Nephron progenitor cell (in vitro differentiated cells): Measurements from ENCODE around the gene BRINP1.

Experiments used
- DNase-seq: peaks from one replicate; pipeline ENCODE4 v3.0.0; 2021
- H3K27ac Mint-ChIP-seq: 2 replicates; pipeline ENCODE4 v1.8.0; 2021; ENCODE audit warnings: mild to moderate bottlenecking, moderate library complexity, mixed read lengths
- H3K27me3 Mint-ChIP-seq: 2 replicates; pipeline ENCODE4 v1.8.0; 2021; ENCODE audit warnings: mild to moderate bottlenecking, low read depth, mixed read lengths; ENCODE audit not compliant: poor library complexity
- H3K36me3 Mint-ChIP-seq: 2 replicates; pipeline ENCODE4 v1.8.0; 2021; ENCODE audit warnings: low read depth, mixed read lengths
- H3K4me1 Mint-ChIP-seq: 2 replicates; pipeline ENCODE4 v1.8.0; 2021; ENCODE audit warnings: mixed read lengths
- H3K4me3 Mint-ChIP-seq: 2 replicates; pipeline ENCODE4 v1.8.0; 2021; ENCODE audit warnings: mild to moderate bottlenecking, moderate library complexity, mixed read lengths
- H3K9me3 Mint-ChIP-seq: 2 replicates; pipeline ENCODE4 v1.8.0; 2021; ENCODE audit warnings: mild to moderate bottlenecking, moderate library complexity, mixed read lengths
- CTCF ChIP-seq: fragments of 200-600 bp; sonication (generic); IDR thresholded peaks from 2 replicates; pipeline ENCODE4 v1.5.0; 2021; ENCODE audit warnings: antibody characterized with exemption

BRINP1 gene

GRCh38 chr9:119156354-119156753 lies 212.9 kb downstream of the BRINP1 start:
- no peak for DNase-seq
- no peak for TF ChIP-seq CTCF
- no peak overlapping the region for H3K4me3 Mint-ChIP-seq
- peaks cover 9% of the 10 kb centered on the region for H3K4me1 Mint-ChIP-seq
- no peak overlapping the region for H3K27ac Mint-ChIP-seq
- H3K27me3 Mint-ChIP-seq, result no peaks in the 10 kb centered on the region
- no peaks in the 10 kb centered on the region for H3K36me3 Mint-ChIP-seq
- no peaks in the 10 kb centered on the region for H3K9me3 Mint-ChIP-seq

- peaks cover 21% of the 10 kb centered on the region for H3K4me1 Mint-ChIP-seq
- no peak for DNase-seq
- H3K9me3 Mint-ChIP-seq, result no peaks in the 10 kb centered on the region
- H3K4me3 Mint-ChIP-seq, result no peak overlapping the region
- no peaks in the 10 kb centered on the region for H3K36me3 Mint-ChIP-seq
- no peaks in the 10 kb centered on the region for H3K27me3 Mint-ChIP-seq
- TF ChIP-seq CTCF, result no peak
- no peak overlapping the region for H3K27ac Mint-ChIP-seq
Observed at GRCh38 chr9:119154527-119154926, 214.7 kb downstream of the BRINP1 start.

DNA sequence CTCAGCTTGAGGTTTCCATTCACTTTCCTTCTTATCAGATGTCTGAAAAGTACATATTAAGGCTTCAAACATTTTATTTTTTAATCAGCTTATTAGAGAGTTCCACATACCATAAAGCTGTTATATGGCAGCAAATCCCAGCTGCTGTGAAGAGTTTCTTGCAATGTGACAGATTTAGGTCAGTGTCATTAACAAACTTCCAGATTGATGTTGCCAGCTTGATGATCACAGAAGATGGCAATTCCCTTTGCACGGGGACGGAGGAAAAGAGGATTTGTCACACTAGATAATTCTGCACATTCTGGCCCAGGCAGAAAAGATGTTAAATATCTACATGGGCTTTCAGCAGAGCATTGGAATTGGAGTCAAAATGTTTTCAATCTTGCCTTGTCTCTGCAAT lies 215.8 kb downstream of the BRINP1 start:
- Mint-ChIP-seq H3K9me3 (no peaks in the 10 kb centered on the region), H3K36me3 (no peaks in the 10 kb centered on the region), H3K27me3 (no peaks in the 10 kb centered on the region), H3K27ac (no peak overlapping the region), H3K4me3 (no peak overlapping the region), H3K4me1 (peaks cover 21% of the 10 kb centered on the region)
- DNase-seq, result no peak
- no peak for TF ChIP-seq CTCF

DNA sequence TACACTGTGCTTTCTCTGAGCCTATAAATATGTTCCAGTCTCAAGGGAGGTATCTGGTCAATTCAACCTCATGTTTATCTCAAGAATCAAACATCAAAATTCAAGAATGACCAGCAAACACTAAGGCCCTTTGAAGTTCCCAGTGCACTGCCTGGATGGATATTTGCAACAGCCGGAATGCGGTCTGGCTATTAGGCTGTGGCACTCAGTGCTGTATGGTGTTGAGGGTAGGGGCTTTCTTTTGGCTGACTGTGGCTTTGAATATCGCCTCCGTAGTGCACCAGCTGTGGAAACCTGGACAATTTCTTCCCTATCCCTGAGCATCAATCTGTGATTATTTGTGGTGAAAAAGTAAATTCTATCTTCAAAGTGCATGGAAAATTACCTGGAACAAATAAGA lies 220.4 kb downstream of the BRINP1 start:
- no peaks in the 10 kb centered on the region for H3K36me3 Mint-ChIP-seq
- H3K4me3 Mint-ChIP-seq, result no peak overlapping the region
- H3K27ac Mint-ChIP-seq, result no peak overlapping the region
- H3K4me1 Mint-ChIP-seq, result peaks cover 16% of the 10 kb centered on the region
- TF ChIP-seq CTCF, result no peak
- no peak for DNase-seq
- peaks cover 3% of the 10 kb centered on the region for H3K27me3 Mint-ChIP-seq
- H3K9me3 Mint-ChIP-seq, result no peaks in the 10 kb centered on the region

DNA sequence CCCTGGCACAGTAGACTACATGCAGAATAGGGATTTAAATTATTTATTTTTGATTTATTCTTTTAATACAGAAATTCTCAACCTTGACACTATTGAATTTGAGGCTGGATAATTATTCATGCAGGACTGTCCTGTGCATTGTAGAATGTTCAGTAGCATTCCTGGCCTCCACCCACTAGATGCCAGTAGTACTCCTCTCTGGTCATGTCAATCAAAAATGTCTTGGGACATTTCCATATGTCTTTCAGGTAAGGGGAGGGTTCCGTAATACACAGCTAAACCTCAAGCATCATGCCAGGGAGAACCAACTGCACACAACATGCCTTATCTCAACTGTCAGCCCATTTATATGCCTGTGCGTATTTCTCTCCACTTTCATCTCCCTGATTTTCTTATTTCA lies 231.8 kb downstream of the BRINP1 start:
- peaks cover 13% of the 10 kb centered on the region for H3K9me3 Mint-ChIP-seq
- no peak overlapping the region for H3K27ac Mint-ChIP-seq
- no peak overlapping the region for H3K4me3 Mint-ChIP-seq
- H3K4me1 Mint-ChIP-seq, result no peaks in the 10 kb centered on the region
- TF ChIP-seq CTCF, result no peak
- no peaks in the 10 kb centered on the region for H3K36me3 Mint-ChIP-seq
- no peak for DNase-seq
- peaks cover 5% of the 10 kb centered on the region for H3K27me3 Mint-ChIP-seq

DNA sequence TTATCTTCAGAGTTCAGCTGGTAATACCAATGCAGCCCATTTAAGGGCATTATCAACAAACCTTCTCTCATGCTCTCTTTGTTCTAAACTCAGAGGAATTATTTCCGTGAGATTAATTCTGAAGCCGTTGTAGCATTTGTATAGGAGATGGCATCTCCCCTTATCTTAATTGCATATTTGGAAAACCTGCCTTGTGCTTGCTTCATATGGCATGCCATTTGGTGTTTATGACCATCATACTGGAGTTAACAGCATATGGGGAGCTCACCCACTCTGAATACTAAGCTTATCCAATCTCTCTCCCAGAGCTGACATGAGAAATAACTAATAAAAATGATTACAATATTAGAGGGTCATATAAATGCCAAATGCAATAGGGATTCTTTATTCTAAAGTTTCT lies 243.2 kb downstream of the BRINP1 start:
- Mint-ChIP-seq H3K4me3 (no peak overlapping the region), H3K36me3 (no peaks in the 10 kb centered on the region), H3K4me1 (peaks cover 2% of the 10 kb centered on the region), H3K27me3 (no peaks in the 10 kb centered on the region), H3K9me3 (no peaks in the 10 kb centered on the region), H3K27ac (no peak overlapping the region)
- no peak for DNase-seq
- no peak for TF ChIP-seq CTCF
